ENCODE measurements around the gene C2orf66.
A peak's percentile ranks its signal among the peaks of the same experiment; 100 is the strongest.

C2orf66 gene

GRCh38 chr2:196798980-196799379, 10.2 kb downstream of the C2orf66 start:
- DNase-seq (ENCODE audit: low read depth, low spot score): no peak
- TF ChIP-seq, protein P1, sequence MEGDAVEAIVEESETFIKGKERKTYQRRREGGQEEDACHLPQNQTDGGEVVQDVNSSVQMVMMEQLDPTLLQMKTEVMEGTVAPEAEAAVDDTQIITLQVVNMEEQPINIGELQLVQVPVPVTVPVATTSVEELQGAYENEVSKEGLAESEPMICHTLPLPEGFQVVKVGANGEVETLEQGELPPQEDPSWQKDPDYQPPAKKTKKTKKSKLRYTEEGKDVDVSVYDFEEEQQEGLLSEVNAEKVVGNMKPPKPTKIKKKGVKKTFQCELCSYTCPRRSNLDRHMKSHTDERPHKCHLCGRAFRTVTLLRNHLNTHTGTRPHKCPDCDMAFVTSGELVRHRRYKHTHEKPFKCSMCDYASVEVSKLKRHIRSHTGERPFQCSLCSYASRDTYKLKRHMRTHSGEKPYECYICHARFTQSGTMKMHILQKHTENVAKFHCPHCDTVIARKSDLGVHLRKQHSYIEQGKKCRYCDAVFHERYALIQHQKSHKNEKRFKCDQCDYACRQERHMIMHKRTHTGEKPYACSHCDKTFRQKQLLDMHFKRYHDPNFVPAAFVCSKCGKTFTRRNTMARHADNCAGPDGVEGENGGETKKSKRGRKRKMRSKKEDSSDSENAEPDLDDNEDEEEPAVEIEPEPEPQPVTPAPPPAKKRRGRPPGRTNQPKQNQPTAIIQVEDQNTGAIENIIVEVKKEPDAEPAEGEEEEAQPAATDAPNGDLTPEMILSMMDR (IDR thresholded peaks at IDR 0.05; ENCODE audit: insufficient read depth, low read length, missing control alignments): no peak
- ChIA-PET CTCF (interaction anchor here (0.7 to 1.4 kb wide), 4 partner anchors 11 to 721 kb away, joined by 3 to 4 read pairs (median 3); no protein-coding TSS in a partner anchor), POLR2A (interaction anchor here (0.9 to 1.1 kb wide), 3 partner anchors 12 to 318 kb away, joined by 3 to 4 read pairs (median 3); no protein-coding TSS in a partner anchor)
- H3K4me3 ChIP-seq (ENCODE audit: low read depth, low read length): peak overlapping the region; percentile 79

DNA sequence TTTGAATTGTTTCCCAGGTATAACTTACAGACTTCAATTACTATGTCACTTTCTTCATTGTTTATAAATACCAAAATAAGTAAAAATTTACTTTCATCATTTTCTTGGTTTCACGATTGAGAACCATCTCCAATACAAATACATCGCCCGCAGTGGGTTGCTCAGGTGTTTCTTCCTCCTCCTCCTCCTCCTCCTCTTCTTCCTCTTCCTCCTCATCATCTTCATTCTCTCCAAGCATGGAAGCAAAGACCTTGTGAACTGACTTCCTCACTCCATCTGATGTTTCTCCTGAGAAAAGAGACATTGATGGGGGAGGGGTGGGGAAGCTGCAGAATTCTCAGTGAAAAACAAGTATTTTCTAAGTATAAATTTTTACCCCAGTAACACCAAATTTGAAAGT, 16.3 kb downstream of the C2orf66 start:
- TF ChIP-seq, protein P1 (IDR thresholded peaks at IDR 0.05; ENCODE audit: insufficient read depth, low read length, missing control alignments): no peak
- ChIA-PET CTCF (no interaction called here), POLR2A (no interaction called here)
- DNase-seq (ENCODE audit: low read depth, low spot score): no peak
- H3K4me3 ChIP-seq (ENCODE audit: low read depth, low read length): no peak overlapping the region

GRCh38 chr2:196783431-196784094, 25.6 kb downstream of the C2orf66 start:
- POLR2A ChIA-PET: interaction anchor here (0.6 kb wide), 1 partner anchor 142 kb away, joined by 3 read pairs; no protein-coding TSS in a partner anchor

DNA sequence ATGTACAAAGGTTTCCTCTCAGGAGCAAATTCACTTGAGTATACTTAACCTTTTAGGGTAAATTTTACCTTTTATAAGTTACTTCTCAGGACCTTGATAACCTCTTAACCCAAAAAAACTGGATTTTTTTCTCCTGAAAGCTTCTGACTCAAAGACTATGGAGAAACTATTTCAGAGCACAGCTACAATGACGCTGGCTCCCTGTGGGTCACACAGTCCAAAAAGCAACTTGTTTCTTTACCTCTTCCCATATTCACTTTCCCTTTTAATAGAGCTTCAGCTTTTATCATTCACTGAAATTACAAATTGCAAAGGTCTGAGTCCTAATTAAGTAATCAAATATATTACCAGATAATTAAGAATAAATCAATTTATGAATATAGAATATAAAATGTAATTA, 42.1 kb downstream of the C2orf66 start:
- ChIA-PET CTCF (interaction anchor here (1.0 to 1.9 kb wide), 4 partner anchors 9 to 699 kb away, joined by 3 to 11 read pairs (median 4); partner anchors contain the start of gene DNAH7), POLR2A (no interaction called here)
- no peak overlapping the region for H3K4me3 ChIP-seq (ENCODE audit: low read depth, low read length)
- no peak for DNase-seq (ENCODE audit: low read depth, low spot score)
- TF ChIP-seq, protein P1 (IDR thresholded peaks at IDR 0.05; ENCODE audit: insufficient read depth, low read length, missing control alignments): no peak

More at GRCh38 chr2:196783431-196784094, 25.6 kb downstream of the C2orf66 start:
- DNase-seq (ENCODE audit: low read depth, low spot score): no peak
- TF ChIP-seq, protein P1 (IDR thresholded peaks at IDR 0.05; ENCODE audit: insufficient read depth, low read length, missing control alignments): no peak
- CTCF ChIA-PET: no interaction called here
- no peak overlapping the region for H3K4me3 ChIP-seq (ENCODE audit: low read depth, low read length)

DNA sequence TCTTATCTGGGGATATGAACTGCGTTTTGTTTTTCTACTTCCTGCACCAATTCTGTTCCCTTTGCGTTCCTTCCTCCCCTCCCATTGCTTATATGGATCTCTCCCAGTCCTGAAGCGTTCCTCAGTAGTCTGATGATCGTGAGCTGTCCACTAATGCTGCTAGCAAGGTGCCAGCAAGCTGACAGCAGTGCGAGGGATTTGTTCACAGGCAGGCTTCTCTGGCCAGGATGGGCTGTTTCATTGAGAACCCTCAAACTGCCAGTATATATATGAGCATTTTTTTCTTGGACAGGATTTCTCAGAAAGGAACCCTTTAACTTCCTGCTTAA, 49.8 kb downstream of the C2orf66 start:
- ChIA-PET POLR2A (no interaction called here), CTCF (interaction anchor here (0.7 to 2.0 kb wide), 26 partner anchors 8 to 691 kb away, joined by 3 to 16 read pairs (median 4); partner anchors contain the start of gene DNAH7)
- TF ChIP-seq, protein P1 (IDR thresholded peaks at IDR 0.05; ENCODE audit: insufficient read depth, low read length, missing control alignments): no peak
- no peak overlapping the region for H3K4me3 ChIP-seq (ENCODE audit: low read depth, low read length)
- no peak for DNase-seq (ENCODE audit: low read depth, low spot score)

DNA sequence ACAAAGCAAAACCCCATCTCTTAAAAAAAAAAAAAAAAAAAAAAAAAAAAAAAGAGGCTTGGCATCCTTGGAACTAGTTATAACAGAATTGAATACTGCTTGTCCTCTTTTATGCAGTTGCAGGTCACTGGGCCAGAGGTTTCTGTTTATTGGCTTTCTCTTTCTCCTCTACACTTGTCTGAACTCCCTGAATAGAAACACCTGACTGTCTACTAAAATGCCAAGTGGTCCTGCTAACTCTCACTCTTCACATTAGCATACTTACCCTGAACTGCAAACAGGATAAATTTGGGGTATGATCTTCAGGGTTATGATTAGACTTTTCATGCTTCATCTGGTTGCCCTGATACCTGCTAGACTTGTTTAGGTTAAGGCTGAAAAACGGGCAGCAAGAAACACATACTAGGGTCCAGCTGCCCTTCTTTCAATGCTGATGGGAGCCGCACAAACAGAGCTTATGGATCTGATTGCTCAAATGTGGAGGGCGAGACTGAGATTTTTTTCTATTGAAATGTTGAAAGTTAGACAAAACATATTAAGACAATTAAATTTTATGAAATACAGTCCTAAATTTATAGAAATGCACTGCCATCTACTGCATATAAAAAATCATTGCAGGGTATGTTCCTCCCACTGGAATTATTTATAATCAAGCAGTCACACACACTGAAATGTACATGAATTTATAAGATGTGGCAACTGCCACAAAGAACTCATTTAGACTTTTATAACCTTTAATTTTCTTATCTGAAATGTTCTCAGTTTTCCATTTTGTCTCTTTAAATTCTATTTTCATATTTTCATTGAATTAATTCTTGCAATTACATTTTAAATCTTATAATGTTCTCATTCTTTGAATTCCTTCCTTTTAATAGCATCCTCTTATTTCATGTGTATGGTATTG, 50.4 kb downstream of the C2orf66 start:
- no peak for DNase-seq (ENCODE audit: low read depth, low spot score)
- POLR2A ChIA-PET: no interaction called here
- CTCF ChIA-PET: interaction anchor here (0.6 to 2.0 kb wide), 25 partner anchors 8 to 681 kb away, joined by 3 to 16 read pairs (median 4); no protein-coding TSS in a partner anchor
- H3K4me3 ChIP-seq (ENCODE audit: low read depth, low read length): no peak overlapping the region
- TF ChIP-seq, protein P1 (IDR thresholded peaks at IDR 0.05; ENCODE audit: insufficient read depth, low read length, missing control alignments): peak; percentile 6

Data from AG04449 (cell line).